ENCODE measurements around the gene SQSTM1.
"Not testable (repeated sequence)": the region's sequence is repeated elsewhere in the genome, so short reads cannot be mapped to it uniquely, and the experiment has no call there.

SQSTM1 gene

GRCh38 chr5:179820483-179821297 is at the start of gene SQSTM1:
Gene SQSTM1 (plus strand): TSS chr5:179820905. CDS start chr5:179820937, 32 bp downstream.
- peak; percentile 81 for DNase-seq (ENCODE audit: low spot score)

GRCh38 chr5:179771311-179771895 is 49.3 kb upstream of the SQSTM1 start:
- no peak for DNase-seq (ENCODE audit: low spot score)

GRCh38 chr5:179772351-179772750 is 48.4 kb upstream of the SQSTM1 start:
- DNase-seq (ENCODE audit: low spot score), result no peak

- no peak for DNase-seq (ENCODE audit: low spot score)
Observed at GRCh38 chr5:179773686-179774040, 47.0 kb upstream of the SQSTM1 start.

- DNase-seq (ENCODE audit: low spot score), result no peak
Observed at GRCh38 chr5:179774442-179774841, 46.3 kb upstream of the SQSTM1 start.

- DNase-seq (ENCODE audit: low spot score), result no peak
Observed at GRCh38 chr5:179776411-179776938, 44.2 kb upstream of the SQSTM1 start.

- no peak for DNase-seq (ENCODE audit: low spot score)
Observed at GRCh38 chr5:179777456-179777855, 43.2 kb upstream of the SQSTM1 start.

GRCh38 chr5:179777909-179778308 is 42.8 kb upstream of the SQSTM1 start:
- DNase-seq (ENCODE audit: low spot score), result no peak

- DNase-seq (ENCODE audit: low spot score), result no peak
Observed at GRCh38 chr5:179778591-179778990, 42.1 kb upstream of the SQSTM1 start.

GRCh38 chr5:179779826-179780225 is 40.9 kb upstream of the SQSTM1 start:
- no peak for DNase-seq (ENCODE audit: low spot score)

- DNase-seq (ENCODE audit: low spot score), result no peak
Observed at GRCh38 chr5:179780362-179780761, 40.3 kb upstream of the SQSTM1 start.

- no peak for DNase-seq (ENCODE audit: low spot score)
Observed at GRCh38 chr5:179781846-179782245, 38.9 kb upstream of the SQSTM1 start.

GRCh38 chr5:179783128-179783527 is 37.6 kb upstream of the SQSTM1 start:
- DNase-seq (ENCODE audit: low spot score), result no peak

- DNase-seq (ENCODE audit: low spot score), result no peak
Observed at GRCh38 chr5:179786861-179787260, 33.8 kb upstream of the SQSTM1 start.

GRCh38 chr5:179788193-179788854 is 32.4 kb upstream of the SQSTM1 start:
- no peak for DNase-seq (ENCODE audit: low spot score)

GRCh38 chr5:179789278-179789677 is 31.4 kb upstream of the SQSTM1 start:
- not testable (repeated sequence) for DNase-seq (ENCODE audit: low spot score)

- DNase-seq (ENCODE audit: low spot score), result no peak
Observed at GRCh38 chr5:179791881-179792611, 28.7 kb upstream of the SQSTM1 start.

GRCh38 chr5:179792612-179793467 is 27.9 kb upstream of the SQSTM1 start:
- no peak for DNase-seq (ENCODE audit: low spot score)

GRCh38 chr5:179793468-179794139 is 27.1 kb upstream of the SQSTM1 start, which contains the start of gene LTC4S:
Gene LTC4S (plus strand): TSS chr5:179793986. CDS start chr5:179794081, 95 bp downstream.
- peak; percentile 76 for DNase-seq (ENCODE audit: low spot score)

GRCh38 chr5:179794171-179794570 is 26.5 kb upstream of the SQSTM1 start:
- no peak for DNase-seq (ENCODE audit: low spot score)

GRCh38 chr5:179794575-179794974 is 26.1 kb upstream of the SQSTM1 start:
- DNase-seq (ENCODE audit: low spot score), result no peak

All from pons (tissue), 1 donor.